Mucosa of gallbladder (tissue), 1 donor: ENCODE data around the gene GPR25. TPM values are rescaled to one million over a fixed set of nuclear protein-coding genes. Genes with fewer than 3 reads are reported as not detected.

Experiments
- DNase-seq: peaks from one replicate; pipeline ENCODE4 v3.0.0-alpha.2; 2020; ENCODE audit warnings: low spot score
- total RNA-seq: library from RNA; stranded (reverse); gene quantifications from one replicate; pipeline ENCODE4 v1.2.1, GENCODE V29; 2021
- donor health status: DM: no; HTN: no; CAD: no.

Gene GPR25
- total RNA-seq, 1 donor from 2014 or later = 0.66 TPM

DNA sequence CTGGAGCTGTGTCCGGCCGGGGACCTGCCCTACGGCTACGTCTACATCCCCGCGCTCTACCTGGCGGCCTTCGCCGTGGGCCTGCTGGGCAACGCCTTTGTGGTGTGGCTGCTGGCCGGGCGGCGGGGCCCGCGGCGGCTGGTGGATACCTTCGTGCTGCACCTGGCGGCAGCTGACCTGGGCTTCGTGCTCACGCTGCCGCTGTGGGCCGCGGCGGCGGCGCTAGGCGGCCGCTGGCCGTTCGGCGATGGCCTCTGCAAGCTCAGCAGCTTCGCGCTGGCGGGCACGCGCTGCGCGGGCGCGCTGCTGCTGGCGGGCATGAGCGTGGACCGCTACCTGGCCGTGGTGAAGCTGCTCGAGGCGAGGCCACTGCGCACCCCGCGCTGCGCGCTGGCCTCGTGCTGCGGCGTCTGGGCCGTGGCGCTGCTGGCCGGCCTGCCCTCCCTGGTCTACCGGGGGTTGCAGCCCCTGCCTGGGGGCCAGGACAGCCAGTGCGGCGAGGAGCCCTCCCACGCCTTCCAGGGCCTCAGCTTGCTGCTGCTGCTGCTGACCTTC, 412 bp downstream of the GPR25 start:
- DNase-seq = no peak

- DNase-seq = no peak
Measured at GRCh38 chr1:200873671-200874397, 1.1 kb downstream of the GPR25 start.

GRCh38 chr1:200874694-200875093, 1.9 kb downstream of the GPR25 start:
- no peak for DNase-seq

DNA sequence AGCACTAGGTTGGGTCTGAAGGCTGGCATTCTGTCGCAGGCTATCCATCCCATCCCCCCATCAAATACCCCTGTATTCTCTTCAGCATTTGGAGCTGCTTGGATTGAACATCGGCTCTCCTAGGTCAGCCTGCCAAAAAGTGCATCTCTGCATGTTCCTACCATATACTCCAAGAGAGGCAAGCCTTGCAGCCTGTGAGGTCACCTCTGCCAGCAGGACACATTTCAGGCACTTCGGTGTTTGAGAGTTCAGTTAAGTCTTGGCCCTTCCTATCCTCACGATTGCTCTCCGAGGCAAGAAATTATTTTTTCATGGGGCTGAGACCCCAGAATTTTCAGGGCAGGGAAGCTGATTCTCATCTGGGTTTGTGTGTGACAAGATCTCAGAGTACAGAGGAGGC, 2.6 kb downstream of the GPR25 start:
- peak; percentile 4 for DNase-seq

GRCh38 chr1:200877010-200877409, 4.2 kb downstream of the GPR25 start:
- peak; percentile 5 for DNase-seq

DNA sequence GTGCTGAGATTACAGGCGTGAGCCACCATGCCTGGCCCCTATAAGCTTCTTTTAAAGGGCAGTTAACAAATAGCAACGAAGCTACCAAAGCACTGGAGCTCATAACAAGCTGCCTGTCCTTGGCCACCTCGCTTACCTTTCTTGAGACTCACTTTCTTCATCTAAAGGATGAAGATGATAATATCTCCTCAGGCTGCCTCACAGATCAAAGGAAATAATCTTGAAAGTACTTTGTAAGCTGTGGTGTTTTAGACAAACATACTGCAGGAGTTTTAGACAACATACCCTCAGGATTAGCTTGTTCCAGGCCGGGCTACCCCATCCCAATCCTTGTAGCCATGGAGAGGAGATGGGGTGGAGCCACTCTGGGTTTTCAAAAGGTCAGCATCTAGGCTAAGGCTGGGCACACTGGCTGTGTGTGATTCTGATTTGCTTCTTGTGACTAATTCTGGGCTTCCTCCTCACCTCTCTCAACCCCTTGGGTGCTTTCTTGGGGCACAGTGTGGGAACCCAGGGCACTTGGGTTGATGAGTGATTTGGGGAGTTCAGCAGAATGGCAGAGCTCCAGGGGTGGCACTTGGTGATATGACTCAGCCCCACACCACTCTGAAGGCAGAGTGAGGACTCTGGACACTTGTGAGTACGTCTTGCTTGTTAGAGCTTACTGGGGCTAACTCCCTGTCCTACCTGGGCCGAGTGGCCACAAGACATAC, 5.2 kb downstream of the GPR25 start:
- DNase-seq = peak; percentile 6

- no peak for DNase-seq
Measured at GRCh38 chr1:200880212-200880611, 7.4 kb downstream of the GPR25 start.

- DNase-seq = no peak
Measured at GRCh38 chr1:200883118-200883517, 10.3 kb downstream of the GPR25 start.

- DNase-seq = no peak
Measured at GRCh38 chr1:200885623-200886402, 13.0 kb downstream of the GPR25 start.

GRCh38 chr1:200886594-200886993, 13.8 kb downstream of the GPR25 start:
- no peak for DNase-seq

GRCh38 chr1:200887036-200887435, 14.3 kb downstream of the GPR25 start:
- no peak for DNase-seq

GRCh38 chr1:200887772-200888348, 15.1 kb downstream of the GPR25 start:
- no peak for DNase-seq

DNA sequence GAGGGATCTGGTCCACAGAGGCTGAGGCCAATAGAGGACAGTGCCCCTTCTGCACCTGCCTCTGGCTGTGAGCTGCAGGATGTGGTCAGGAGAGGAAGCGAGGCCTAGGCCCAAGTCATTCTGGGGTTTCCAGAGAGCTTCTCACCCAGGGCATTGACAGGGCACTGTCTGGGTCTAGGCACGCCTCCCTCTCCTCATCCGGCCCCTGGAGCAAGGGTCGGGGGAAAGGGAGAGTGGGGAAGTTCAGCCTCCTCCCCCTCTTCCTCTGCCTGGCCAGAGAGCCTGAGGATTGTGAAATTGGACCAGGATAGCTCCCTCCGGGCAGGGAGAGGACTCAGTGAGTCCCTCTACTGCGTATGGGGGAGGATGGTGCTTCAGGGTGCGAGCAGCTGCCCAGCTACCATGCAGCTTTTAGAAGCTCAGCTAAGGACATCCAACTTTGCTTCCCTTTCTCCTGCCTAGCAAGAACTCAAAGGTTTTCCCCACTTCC, 15.6 kb downstream of the GPR25 start:
- DNase-seq = no peak

DNA sequence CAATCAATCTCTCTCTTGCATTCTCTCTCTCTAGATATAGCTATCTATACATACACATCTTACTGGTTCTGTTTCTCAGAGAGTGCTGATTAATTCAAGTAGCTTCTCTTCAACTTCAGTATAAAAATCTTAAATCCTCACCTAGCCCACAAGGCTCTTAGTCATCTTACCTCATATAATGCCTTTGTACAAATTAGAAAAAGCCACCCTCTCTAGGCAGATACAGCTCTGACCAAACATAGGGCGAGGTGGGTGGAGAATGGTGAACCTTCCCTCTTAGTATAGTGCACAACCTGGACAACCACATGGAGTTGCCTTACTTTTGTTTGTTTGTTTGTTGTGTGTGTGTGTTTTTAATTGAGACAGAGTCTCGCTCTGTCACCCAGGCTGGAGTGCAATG, 16.8 kb downstream of the GPR25 start:
- DNase-seq = no peak

DNA sequence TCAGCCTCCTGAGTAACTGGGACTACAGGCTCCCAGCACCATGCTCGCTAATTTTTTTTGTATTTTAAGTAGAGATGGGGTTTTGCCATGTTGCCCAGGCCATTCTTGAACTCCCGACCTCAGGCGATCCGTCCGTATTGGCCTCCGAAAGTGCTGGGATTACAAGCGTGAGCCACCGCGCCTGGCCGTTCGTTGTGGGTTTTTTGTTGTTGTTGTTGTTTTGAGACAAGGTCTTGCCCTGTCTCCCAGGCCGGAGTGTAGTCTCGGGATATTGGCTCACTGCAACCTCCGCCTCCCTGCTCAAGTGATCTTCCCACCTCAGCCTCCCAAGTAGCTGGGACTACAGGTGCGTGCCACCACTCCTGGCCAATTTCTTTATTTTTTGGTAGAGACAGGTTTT, 17.2 kb downstream of the GPR25 start:
- DNase-seq = no peak

- no peak for DNase-seq
Measured at GRCh38 chr1:200890818-200891773, 18.3 kb downstream of the GPR25 start.

- DNase-seq = no peak
Measured at GRCh38 chr1:200891774-200892157, 19.0 kb downstream of the GPR25 start.

GRCh38 chr1:200892546-200892945, 19.8 kb downstream of the GPR25 start:
- no peak for DNase-seq

DNA sequence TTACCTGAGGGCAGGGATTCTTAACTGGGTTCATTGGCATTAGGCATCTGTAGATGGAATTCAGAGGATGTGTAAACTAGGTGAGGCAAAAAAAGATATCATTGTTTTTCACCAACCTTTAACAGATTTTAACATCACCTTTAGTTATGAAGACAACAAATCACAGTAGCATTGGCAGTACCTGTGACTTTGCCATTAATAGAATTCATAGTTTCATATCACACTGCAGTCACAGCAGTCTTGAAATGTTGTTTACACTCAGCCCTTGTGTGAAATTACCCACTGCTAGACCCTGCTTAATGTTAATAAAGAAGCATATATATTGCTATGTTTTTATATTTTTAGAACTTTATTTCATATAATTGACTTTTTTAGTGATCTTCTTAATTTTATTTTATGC, 20.2 kb downstream of the GPR25 start:
- DNase-seq = no peak

GRCh38 chr1:200893411-200893901, 20.7 kb downstream of the GPR25 start:
- no peak for DNase-seq
